HEK293T (cell line): Measurements from ENCODE around the gene MAML2.

Experiments used
- CTCF ChIA-PET: fragments of 350-600 bp; formaldehyde crosslinking; extraction: SDS; loops from one replicate; lab custom pipeline; 2021; ENCODE audit warnings: antibody characterized with exemption, inconsistent platforms; lab: Yijun Ruan, JAX
- POLR2A ChIA-PET: fragments of 350-600 bp; formaldehyde crosslinking; extraction: SDS; loops from one replicate; lab custom pipeline; 2020; ENCODE audit warnings: antibody characterized with exemption, inconsistent platforms; lab: Yijun Ruan, JAX
- DNase-seq: peaks from one replicate; pipeline ENCODE4 v3.0.0; 2012; ENCODE audit warnings: mixed read lengths; ENCODE audit errors: extremely low spot score
- ARNT ChIP-seq: fragments of 450-650 bp; IDR thresholded peaks from 2 replicates; pipeline ENCODE4 v1.6.1; 2017; ENCODE audit warnings: mild to moderate bottlenecking
- BHLHE40 ChIP-seq: fragments of 450-650 bp; IDR thresholded peaks from 2 replicates; pipeline ENCODE4 v1.6.1; 2016; ENCODE audit warnings: mild to moderate bottlenecking, moderate library complexity, borderline replicate concordance
- CTBP1 ChIP-seq: fragments of 450-650 bp; IDR thresholded peaks from 2 replicates; pipeline ENCODE4 v1.6.1; 2016; ENCODE audit warnings: borderline replicate concordance
- ELF4 ChIP-seq: fragments of 450-650 bp; IDR thresholded peaks from 2 replicates; pipeline ENCODE4 v1.6.1; 2017; ENCODE audit warnings: antibody characterized with exemption
- FOXA1 ChIP-seq: fragments of 450-650 bp; IDR thresholded peaks from 2 replicates; pipeline ENCODE4 v1.6.1; 2016; ENCODE audit warnings: mild to moderate bottlenecking
- FOXK2 ChIP-seq: fragments of 450-650 bp; IDR thresholded peaks from 2 replicates; pipeline ENCODE4 v1.6.1; 2016; ENCODE audit warnings: mild to moderate bottlenecking
- FOXM1 ChIP-seq: fragments of 450-650 bp; IDR thresholded peaks from 2 replicates; pipeline ENCODE4 v1.6.1; 2017; ENCODE audit warnings: mild to moderate bottlenecking, borderline replicate concordance
- HDGF ChIP-seq: fragments of 450-650 bp; IDR thresholded peaks from 2 replicates; pipeline ENCODE4 v1.6.1; 2017; ENCODE audit warnings: antibody characterized with exemption, borderline replicate concordance
- L3MBTL2 ChIP-seq: fragments of 450-650 bp; conservative IDR thresholded peaks from 2 replicates; pipeline ENCODE4 v1.6.1; 2016; ENCODE audit warnings: mild to moderate bottlenecking
- LEF1 ChIP-seq: fragments of 450-650 bp; IDR thresholded peaks from 2 replicates; pipeline ENCODE4 v1.6.1; 2017; ENCODE audit warnings: mild to moderate bottlenecking, borderline replicate concordance
- NFRKB ChIP-seq: fragments of 450-650 bp; IDR thresholded peaks from 2 replicates; pipeline ENCODE4 v1.6.1; 2016; ENCODE audit warnings: mild to moderate bottlenecking, moderate library complexity
- SP1 ChIP-seq: fragments of 450-650 bp; IDR thresholded peaks from 2 replicates; pipeline ENCODE4 v1.6.1; 2017
- SUZ12 ChIP-seq: fragments of 450-650 bp; IDR thresholded peaks from 2 replicates; pipeline ENCODE4 v1.6.1; 2016; ENCODE audit warnings: mild to moderate bottlenecking
- TARDBP ChIP-seq: fragments of 450-650 bp; IDR thresholded peaks from 2 replicates; pipeline ENCODE4 v1.6.1; 2016
- ZNF384 ChIP-seq: fragments of 450-650 bp; IDR thresholded peaks from 2 replicates; pipeline ENCODE4 v1.6.1; 2016
- TF ChIP-seq, protein P1 (sequence below): fragments of 450-650 bp; IDR thresholded peaks from 2 replicates; pipeline ENCODE4 v1.6.1; 2016

Gene MAML2

DNA sequence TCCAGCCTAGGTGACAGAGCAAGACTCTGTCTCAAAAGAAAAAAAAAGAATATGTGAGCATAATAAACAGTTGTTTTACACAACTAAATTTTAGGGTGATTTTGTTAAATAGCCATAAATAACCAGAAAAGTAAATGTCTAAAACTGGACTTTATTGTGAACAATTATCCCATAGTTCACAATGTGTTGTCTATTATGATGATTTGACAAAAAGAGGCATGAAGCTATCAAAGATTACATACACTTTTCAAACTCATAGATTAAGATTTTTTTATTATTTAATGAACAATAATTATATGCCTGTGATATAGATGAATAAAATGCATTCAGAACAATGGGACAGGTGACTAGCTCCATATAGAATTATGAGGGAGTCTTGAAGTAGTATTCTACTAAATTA is 392.1 kb downstream of the MAML2 start:
- ChIA-PET POLR2A (no interaction called here), CTCF (no interaction called here)
- DNase-seq: no peak
- TF ChIP-seq SP1 (no peak), NFRKB (no peak), FOXM1 (no peak), TARDBP (no peak), LEF1 (no peak)
- TF ChIP-seq, protein P1, sequence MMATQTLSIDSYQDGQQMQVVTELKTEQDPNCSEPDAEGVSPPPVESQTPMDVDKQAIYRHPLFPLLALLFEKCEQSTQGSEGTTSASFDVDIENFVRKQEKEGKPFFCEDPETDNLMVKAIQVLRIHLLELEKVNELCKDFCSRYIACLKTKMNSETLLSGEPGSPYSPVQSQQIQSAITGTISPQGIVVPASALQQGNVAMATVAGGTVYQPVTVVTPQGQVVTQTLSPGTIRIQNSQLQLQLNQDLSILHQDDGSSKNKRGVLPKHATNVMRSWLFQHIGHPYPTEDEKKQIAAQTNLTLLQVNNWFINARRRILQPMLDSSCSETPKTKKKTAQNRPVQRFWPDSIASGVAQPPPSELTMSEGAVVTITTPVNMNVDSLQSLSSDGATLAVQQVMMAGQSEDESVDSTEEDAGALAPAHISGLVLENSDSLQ: no peak

GRCh38 chr11:95948637-95949036 is 394.4 kb downstream of the MAML2 start:
- ChIA-PET POLR2A (no interaction called here), CTCF (no interaction called here)
- DNase-seq: no peak
- TF ChIP-seq CTBP1: no peak
- no peak for TF ChIP-seq SUZ12
- TF ChIP-seq FOXK2: no peak
- no peak for TF ChIP-seq FOXA1
- no peak for TF ChIP-seq ARNT
- no peak for TF ChIP-seq FOXM1
- no peak for TF ChIP-seq BHLHE40
- TF ChIP-seq LEF1: no peak
- TF ChIP-seq TARDBP: no peak
- TF ChIP-seq ELF4: no peak
- TF ChIP-seq, protein P1: no peak
- no peak for TF ChIP-seq ZNF384
- TF ChIP-seq NFRKB: no peak
- no peak for TF ChIP-seq HDGF
- TF ChIP-seq L3MBTL2: no peak
- TF ChIP-seq SP1: no peak

DNA sequence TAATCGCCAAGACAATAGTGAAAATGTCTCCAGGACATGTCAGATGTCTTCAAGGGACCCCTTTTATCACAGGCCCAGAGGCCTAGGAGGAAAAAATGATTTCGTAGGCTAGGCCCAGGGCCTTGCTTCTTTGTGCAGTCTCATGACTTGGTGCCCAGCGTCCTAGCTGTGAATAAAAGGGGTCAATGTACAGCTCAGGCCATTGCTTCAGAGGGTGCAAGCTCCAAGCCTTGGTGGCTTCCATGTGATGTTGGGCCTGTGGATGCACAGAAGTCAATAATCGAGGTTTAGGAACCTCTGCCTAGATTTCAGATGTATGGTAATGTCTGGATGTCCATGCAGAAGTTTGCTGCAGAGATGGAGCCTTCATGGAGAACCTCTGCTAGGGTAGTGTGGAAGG is 398.4 kb downstream of the MAML2 start:
- ChIA-PET CTCF (no interaction called here), POLR2A (no interaction called here)
- DNase-seq: no peak
- TF ChIP-seq HDGF (no peak), FOXM1 (no peak), NFRKB (no peak), LEF1 (no peak), BHLHE40 (no peak), FOXK2 (no peak), ZNF384 (no peak), FOXA1 (no peak), SP1 (no peak), L3MBTL2 (no peak), TARDBP (no peak), SUZ12 (no peak), ELF4 (no peak), CTBP1 (no peak), ARNT (no peak)
- TF ChIP-seq, protein P1: no peak

DNA sequence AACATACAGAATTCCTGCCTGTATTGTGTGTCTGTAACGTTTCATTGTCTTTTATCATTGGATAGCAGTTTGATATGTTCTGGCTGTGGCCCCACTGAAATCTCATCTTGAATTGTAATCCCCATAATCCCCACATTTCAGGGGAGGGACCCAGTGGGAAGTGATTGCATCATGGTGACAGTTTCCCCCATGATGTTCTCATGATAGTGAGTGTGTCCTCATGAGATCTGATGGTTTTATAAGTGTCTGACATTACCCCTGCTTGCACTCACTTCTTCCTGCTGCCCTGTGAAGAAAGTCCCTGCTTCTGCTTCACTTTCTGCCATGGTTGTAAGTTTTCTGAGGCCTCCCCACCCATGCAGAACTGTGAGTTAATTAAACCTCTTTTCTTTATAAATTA is 399.4 kb downstream of the MAML2 start:
- POLR2A ChIA-PET: no interaction called here
- CTCF ChIA-PET: no interaction called here
- no peak for DNase-seq
- TF ChIP-seq BHLHE40: no peak
- no peak for TF ChIP-seq L3MBTL2
- TF ChIP-seq SUZ12: no peak
- TF ChIP-seq ARNT: no peak
- TF ChIP-seq NFRKB: no peak
- TF ChIP-seq FOXA1: no peak
- TF ChIP-seq CTBP1: no peak
- TF ChIP-seq ELF4: no peak
- no peak for TF ChIP-seq ZNF384
- TF ChIP-seq FOXM1: no peak
- TF ChIP-seq, protein P1: no peak
- no peak for TF ChIP-seq HDGF
- no peak for TF ChIP-seq FOXK2
- no peak for TF ChIP-seq TARDBP
- no peak for TF ChIP-seq LEF1

DNA sequence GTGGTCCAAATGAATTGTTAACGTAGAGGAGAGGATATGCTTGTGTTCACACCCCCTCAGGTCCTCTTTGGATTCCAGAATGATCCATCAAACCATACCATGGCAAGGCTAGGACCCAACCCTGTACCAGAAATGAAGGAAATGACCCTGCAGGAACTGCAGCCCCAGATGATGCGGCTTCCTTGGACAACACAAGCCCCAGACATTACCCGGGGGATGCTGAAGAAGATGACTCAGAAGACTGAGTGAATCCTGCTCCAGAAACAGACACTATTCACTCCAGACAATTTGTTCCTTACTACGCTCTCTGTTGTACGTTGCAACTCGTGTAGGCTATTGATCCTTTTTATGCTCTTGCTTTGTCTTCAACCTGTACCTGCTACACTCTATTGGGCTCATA is 403.9 kb downstream of the MAML2 start:
- DNase-seq: no peak
- CTCF ChIA-PET: no interaction called here
- POLR2A ChIA-PET: no interaction called here
- TF ChIP-seq FOXK2: no peak
- no peak for TF ChIP-seq FOXM1
- no peak for TF ChIP-seq CTBP1

- ChIA-PET POLR2A (no interaction called here), CTCF (no interaction called here)
- DNase-seq: no peak
- TF ChIP-seq LEF1 (no peak), L3MBTL2 (no peak), FOXK2 (no peak), ELF4 (no peak), FOXA1 (no peak), SP1 (no peak), ARNT (no peak), HDGF (no peak), TARDBP (no peak), SUZ12 (no peak)
These were observed 405.6 kb downstream of the MAML2 start for GRCh38 chr11:95937358-95937757.
